KMS-11 (cell line): ENCODE data around the gene LCE1E.

ENCODE experiments used
- H2AFZ ChIP-seq: fragments of 200-600 bp; sonication (generic); 2 replicates; pipeline ENCODE4 v1.6.1; 2016; ENCODE audit warnings: antibody characterized with exemption, mixed run types, low read depth
- H3K27ac ChIP-seq: fragments of 200-600 bp; sonication (generic); 2 replicates; pipeline ENCODE4 v1.6.1; 2016; ENCODE audit warnings: mild to moderate bottlenecking, mixed run types
- H3K27me3 ChIP-seq: fragments of 200-600 bp; sonication (generic); 2 replicates; pipeline ENCODE4 v1.6.1; 2017; ENCODE audit warnings: mild to moderate bottlenecking, low read depth, mixed run types, moderate library complexity; ENCODE audit not compliant: insufficient read depth
- H3K36me3 ChIP-seq: fragments of 200-600 bp; sonication (generic); 2 replicates; pipeline ENCODE4 v1.6.1; 2017; ENCODE audit warnings: mild to moderate bottlenecking, mixed run types; ENCODE audit not compliant: insufficient read depth
- H3K4me1 ChIP-seq: fragments of 200-600 bp; sonication (generic); 2 replicates; pipeline ENCODE4 v1.6.1; 2016; ENCODE audit warnings: mild to moderate bottlenecking, low read depth, mixed run types; ENCODE audit not compliant: poor library complexity, severe bottlenecking
- H3K4me2 ChIP-seq: fragments of 200-600 bp; sonication (generic); 2 replicates; pipeline ENCODE4 v1.7.0; 2016; ENCODE audit warnings: mild to moderate bottlenecking, mixed run types
- H3K4me3 ChIP-seq: fragments of 200-600 bp; sonication (generic); IDR thresholded peaks from 2 replicates; pipeline ENCODE4 v1.6.1; 2017; ENCODE audit warnings: low read depth, low read length, mixed read lengths; ENCODE audit not compliant: insufficient read depth
- H3K79me2 ChIP-seq: fragments of 200-600 bp; sonication (generic); 2 replicates; pipeline ENCODE4 v1.6.1; 2016; ENCODE audit warnings: low read depth, mixed run types; ENCODE audit not compliant: insufficient read depth
- H3K9ac ChIP-seq: fragments of 200-600 bp; sonication (generic); 2 replicates; pipeline ENCODE4 v1.6.1; 2016; ENCODE audit warnings: mild to moderate bottlenecking, mixed run types
- H4K20me1 ChIP-seq: fragments of 200-600 bp; sonication (generic); 2 replicates; pipeline ENCODE4 v1.6.1; 2016; ENCODE audit warnings: mild to moderate bottlenecking, mixed run types; ENCODE audit not compliant: insufficient read depth
- CTCF ChIP-seq: fragments of 200-600 bp; sonication (generic); conservative IDR thresholded peaks from 2 replicates; pipeline ENCODE4 v1.6.1; 2017; ENCODE audit warnings: low read depth, mild to moderate bottlenecking, antibody characterized with exemption, low read length, moderate library complexity, mixed read lengths

LCE1E gene

GRCh38 chr1:152759453-152760173, 26.4 kb upstream of the LCE1E start:
- no peak for TF ChIP-seq CTCF
- no peak overlapping the region for H3K27ac ChIP-seq
- no peaks in the 10 kb centered on the region for H3K27me3 ChIP-seq

GRCh38 chr1:152760551-152761190, 25.4 kb upstream of the LCE1E start:
- TF ChIP-seq CTCF = no peak
- no peaks in the 10 kb centered on the region for H3K36me3 ChIP-seq
- H3K4me2 ChIP-seq = no peak overlapping the region
- H3K79me2 ChIP-seq = no peaks in the 10 kb centered on the region
- no peak overlapping the region for H3K4me3 ChIP-seq
- no peak overlapping the region for H3K27ac ChIP-seq
- no peak overlapping the region for H2AFZ ChIP-seq
- no peaks in the 10 kb centered on the region for H4K20me1 ChIP-seq
- H3K4me1 ChIP-seq = no peaks in the 10 kb centered on the region
- H3K27me3 ChIP-seq = no peaks in the 10 kb centered on the region
- H3K9ac ChIP-seq = no peak overlapping the region

More at GRCh38 chr1:152759453-152760173, 26.4 kb upstream of the LCE1E start:
- no peaks in the 10 kb centered on the region for H3K36me3 ChIP-seq
- H3K79me2 ChIP-seq = no peaks in the 10 kb centered on the region
- H4K20me1 ChIP-seq = no peaks in the 10 kb centered on the region
- no peak overlapping the region for H3K4me2 ChIP-seq
- H2AFZ ChIP-seq = no peak overlapping the region
- H3K9ac ChIP-seq = no peak overlapping the region
- H3K4me3 ChIP-seq = no peak overlapping the region
- H3K4me1 ChIP-seq = no peaks in the 10 kb centered on the region

- H3K79me2 ChIP-seq = no peaks in the 10 kb centered on the region
- H3K36me3 ChIP-seq = no peaks in the 10 kb centered on the region
- H3K4me2 ChIP-seq = no peak overlapping the region
- no peak overlapping the region for H3K9ac ChIP-seq
- TF ChIP-seq CTCF = no peak
- H3K4me3 ChIP-seq = no peak overlapping the region
- H3K4me1 ChIP-seq = no peaks in the 10 kb centered on the region
- H4K20me1 ChIP-seq = no peaks in the 10 kb centered on the region
- H2AFZ ChIP-seq = no peak overlapping the region
- H3K27ac ChIP-seq = no peak overlapping the region
- no peaks in the 10 kb centered on the region for H3K27me3 ChIP-seq
Measured at GRCh38 chr1:152761609-152762213, 24.3 kb upstream of the LCE1E start.

GRCh38 chr1:152768847-152769533, 17.1 kb upstream of the LCE1E start:
- H3K9ac ChIP-seq = no peak overlapping the region
- no peaks in the 10 kb centered on the region for H3K4me1 ChIP-seq
- H4K20me1 ChIP-seq = no peaks in the 10 kb centered on the region
- no peak overlapping the region for H3K4me2 ChIP-seq
- H3K36me3 ChIP-seq = no peaks in the 10 kb centered on the region
- no peak for TF ChIP-seq CTCF
- H3K79me2 ChIP-seq = no peaks in the 10 kb centered on the region
- H2AFZ ChIP-seq = no peak overlapping the region
- no peak overlapping the region for H3K27ac ChIP-seq
- no peak overlapping the region for H3K4me3 ChIP-seq
- no peaks in the 10 kb centered on the region for H3K27me3 ChIP-seq
